Retinal pigment epithelial cell (primary cell): ENCODE results near the gene FAAH.
"Not testable (repeated sequence)": the region's sequence is repeated elsewhere in the genome, so short reads cannot be mapped to it uniquely, and the experiment has no call there.

Source experiments
- DNase-seq: peaks from one replicate; pipeline ENCODE4 v3.0.0-alpha.2; 2010; ENCODE audit warnings: low read depth
- H3K4me3 ChIP-seq: 2 replicates; pipeline ENCODE4 v1.5.1; 2011; ENCODE audit warnings: mild to moderate bottlenecking, low read length, control low read depth, moderate library complexity
- TF ChIP-seq, protein P1 (sequence below): conservative IDR thresholded peaks from 2 replicates; pipeline ENCODE4 v1.5.1; 2011; ENCODE audit warnings: low read depth, low read length, control low read depth, inconsistent platforms

Gene FAAH

DNA sequence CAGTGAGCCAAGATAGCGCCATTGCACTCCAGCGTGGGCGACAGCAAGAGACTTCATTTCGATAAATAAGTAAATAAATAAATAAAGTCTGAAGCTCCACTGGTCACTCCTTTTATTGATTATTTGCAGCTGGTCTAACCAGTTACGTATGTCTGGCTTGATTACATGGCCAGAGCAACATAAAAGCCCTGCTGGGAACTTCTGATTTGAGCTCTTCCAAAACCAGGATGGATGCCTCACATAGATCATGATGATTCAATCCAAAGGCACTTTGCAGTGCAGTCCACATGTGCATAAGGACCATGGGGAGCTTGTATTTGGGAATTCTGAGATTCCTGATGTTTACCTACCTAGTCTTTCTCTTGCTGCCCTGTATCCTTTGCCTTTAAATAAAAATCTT lies 29.5 kb upstream of the FAAH start:
- TF ChIP-seq, protein P1, sequence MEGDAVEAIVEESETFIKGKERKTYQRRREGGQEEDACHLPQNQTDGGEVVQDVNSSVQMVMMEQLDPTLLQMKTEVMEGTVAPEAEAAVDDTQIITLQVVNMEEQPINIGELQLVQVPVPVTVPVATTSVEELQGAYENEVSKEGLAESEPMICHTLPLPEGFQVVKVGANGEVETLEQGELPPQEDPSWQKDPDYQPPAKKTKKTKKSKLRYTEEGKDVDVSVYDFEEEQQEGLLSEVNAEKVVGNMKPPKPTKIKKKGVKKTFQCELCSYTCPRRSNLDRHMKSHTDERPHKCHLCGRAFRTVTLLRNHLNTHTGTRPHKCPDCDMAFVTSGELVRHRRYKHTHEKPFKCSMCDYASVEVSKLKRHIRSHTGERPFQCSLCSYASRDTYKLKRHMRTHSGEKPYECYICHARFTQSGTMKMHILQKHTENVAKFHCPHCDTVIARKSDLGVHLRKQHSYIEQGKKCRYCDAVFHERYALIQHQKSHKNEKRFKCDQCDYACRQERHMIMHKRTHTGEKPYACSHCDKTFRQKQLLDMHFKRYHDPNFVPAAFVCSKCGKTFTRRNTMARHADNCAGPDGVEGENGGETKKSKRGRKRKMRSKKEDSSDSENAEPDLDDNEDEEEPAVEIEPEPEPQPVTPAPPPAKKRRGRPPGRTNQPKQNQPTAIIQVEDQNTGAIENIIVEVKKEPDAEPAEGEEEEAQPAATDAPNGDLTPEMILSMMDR, result no peak
- no peak for DNase-seq
- no peak overlapping the region for H3K4me3 ChIP-seq

DNA sequence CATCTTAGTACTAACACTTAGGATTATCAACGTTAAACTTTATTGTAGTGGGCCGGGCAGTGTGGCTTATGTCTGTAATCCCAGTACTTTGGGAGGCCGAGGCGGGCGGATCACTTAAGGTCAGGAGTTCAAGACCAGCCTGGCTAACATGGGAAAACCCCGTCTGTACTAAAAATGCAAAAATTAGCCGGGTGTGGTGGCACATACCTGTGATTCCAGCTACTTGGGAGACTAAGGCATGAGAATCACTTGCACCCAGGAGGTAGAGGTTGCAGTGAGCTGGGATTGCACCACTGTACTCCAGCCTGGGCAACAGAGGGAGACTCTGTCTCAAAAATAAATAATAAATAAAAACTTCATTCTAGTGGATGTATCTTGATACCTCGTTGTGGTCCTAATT lies 28.3 kb upstream of the FAAH start:
- H3K4me3 ChIP-seq, DNase-seq: not testable (repeated sequence)

DNA sequence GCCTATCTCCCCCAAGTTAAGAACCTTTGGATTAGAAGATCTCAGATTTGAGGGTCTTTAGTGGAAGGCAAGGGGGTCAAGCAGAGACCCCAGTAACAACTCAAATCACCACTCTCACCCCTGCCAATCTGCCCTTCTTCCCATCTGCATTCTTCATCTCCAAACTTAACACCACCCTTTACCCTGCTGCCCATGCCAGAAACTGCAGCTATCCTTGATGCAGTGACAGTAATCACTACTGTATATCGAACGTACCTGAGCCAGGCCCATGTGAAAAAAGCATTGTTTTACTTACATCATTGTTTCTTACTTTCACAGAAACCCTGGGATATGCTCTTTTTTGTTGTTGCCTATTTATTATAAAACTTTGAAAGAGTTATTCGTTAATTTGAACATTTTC lies 27.0 kb upstream of the FAAH start:
- DNase-seq, result no peak
- TF ChIP-seq, protein P1, result no peak
- no peak overlapping the region for H3K4me3 ChIP-seq

DNA sequence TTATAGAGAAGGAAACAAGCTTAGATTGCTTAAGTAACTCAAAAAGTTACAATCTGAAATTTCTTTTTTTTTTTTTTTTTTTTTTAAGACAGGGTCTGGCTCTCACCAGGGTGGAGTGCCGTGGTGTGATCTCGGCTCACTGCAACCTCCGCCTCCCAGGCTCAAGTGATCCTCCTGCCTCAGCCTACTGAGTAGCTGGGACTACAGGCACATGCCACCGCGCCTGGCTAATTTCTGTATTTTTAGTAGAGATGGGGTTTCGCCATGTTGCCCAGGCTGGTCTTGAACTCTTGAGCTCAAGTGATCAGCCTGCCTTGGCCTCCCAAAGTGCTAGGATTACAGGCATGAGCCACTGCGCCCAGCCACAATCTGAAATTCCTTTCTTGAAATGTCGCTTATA lies 26.4 kb upstream of the FAAH start:
- DNase-seq, H3K4me3 ChIP-seq: not testable (repeated sequence)

DNA sequence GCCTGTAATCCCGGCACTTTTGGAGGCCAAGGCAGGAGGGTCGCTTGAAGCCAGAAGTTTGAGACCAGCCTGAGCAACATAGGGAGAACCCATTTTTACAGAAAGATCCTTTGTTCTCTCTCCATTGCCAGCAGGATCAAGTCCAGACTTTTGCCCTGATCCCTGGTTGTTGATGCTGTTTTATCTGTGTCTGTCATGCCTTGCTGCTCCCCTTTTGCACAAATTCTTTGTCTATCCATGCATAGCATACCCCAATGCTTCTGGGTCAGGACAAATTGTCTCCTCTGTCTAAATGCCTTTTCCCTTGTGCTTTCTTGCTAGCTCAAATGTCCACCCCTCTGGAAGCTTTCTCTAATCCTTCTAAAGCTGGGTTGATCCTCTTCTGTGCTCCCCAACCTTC lies 25.3 kb upstream of the FAAH start:
- TF ChIP-seq, protein P1, result no peak
- DNase-seq, result no peak
- no peak overlapping the region for H3K4me3 ChIP-seq

DNA sequence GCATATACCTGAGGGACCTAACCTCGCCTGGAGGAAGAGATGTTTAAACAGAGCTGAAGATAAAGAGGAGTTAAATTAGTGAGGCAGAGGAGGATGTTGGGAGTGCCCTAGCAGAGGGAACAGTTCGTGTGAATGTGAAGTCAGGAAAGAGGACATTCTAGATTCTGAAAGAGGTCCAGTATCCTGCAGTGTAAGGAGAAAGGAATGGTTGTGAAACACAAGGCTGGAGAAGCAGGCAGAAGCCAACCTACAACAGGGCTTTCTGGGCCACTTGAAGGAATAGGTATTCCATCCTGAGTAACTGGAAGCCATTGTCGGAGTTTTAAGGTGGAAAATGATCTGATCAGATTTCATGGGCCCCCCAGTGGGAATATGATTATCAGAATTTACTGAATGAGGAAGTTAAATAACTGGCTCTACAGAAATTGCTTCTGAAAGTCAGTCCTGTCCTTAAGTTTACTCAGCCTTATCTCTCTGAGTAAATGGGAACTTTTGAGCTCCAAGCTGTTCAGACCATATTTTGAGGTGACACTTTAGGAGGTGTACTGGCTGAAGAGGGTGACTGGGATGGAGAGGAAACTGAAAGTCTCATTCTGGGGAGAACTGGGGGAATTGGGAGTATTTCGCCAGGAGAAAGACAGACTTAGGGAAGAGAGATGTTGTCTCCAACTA lies 24.4 kb upstream of the FAAH start:
- TF ChIP-seq, protein P1, result no peak
- no peak overlapping the region for H3K4me3 ChIP-seq
- DNase-seq, result no peak

DNA sequence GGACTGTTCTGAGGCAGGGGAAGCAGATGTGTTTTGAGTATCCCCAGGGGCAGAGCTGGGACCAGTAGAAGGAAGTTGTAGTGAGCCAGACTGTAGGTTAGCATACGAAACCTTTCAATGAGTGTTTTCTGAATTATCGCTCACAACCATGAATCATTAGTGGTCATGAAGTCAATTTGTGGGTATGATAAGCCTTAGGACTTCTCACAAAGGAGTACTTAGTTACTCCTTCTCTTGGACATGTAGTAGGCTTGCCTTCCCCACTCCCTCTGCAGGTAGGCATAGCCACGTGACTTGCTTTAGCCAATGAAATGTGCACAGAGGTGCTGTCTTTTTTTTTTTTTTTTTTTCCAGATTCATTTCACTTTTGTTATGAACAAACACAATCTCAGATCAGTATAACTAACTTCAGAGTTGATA lies 23.9 kb upstream of the FAAH start:
- no peak overlapping the region for H3K4me3 ChIP-seq
- TF ChIP-seq, protein P1, result no peak

DNA sequence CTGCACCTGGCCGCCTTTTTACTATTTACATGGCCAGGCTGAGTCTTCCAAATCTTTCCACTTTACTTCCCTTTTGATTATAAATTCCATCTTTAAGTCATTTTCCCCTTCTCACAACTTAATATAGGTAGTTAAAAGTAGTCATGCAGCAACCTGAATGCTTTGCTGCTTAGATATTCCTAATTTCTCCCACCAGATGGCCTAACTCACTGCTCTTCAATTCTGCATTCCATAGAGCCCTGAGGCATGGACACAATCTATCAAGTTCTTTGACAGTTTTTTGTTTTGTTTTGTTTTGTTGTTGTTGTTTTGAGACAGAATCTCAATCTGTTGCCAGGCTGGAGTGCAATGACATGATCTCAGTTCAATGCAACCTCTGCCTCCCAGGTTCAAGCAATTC lies 21.7 kb upstream of the FAAH start:
- no peak for DNase-seq
- TF ChIP-seq, protein P1, result no peak
- H3K4me3 ChIP-seq, result no peak overlapping the region

More for the DNA sequence above, 23.9 kb upstream of the FAAH start:
- no peak for DNase-seq
